Stimulated activated CD4-positive, alpha-beta T cell treated with anti-CD3 and anti-CD28 coated beads, Interleukin-1b, Interleukin-23, amount 100 ng/mL, for 24 hours (primary cell): ENCODE measurements around the gene PFKP.

Experiments
- DNase-seq, 4 experiments: peaks; one replicate each; pipeline ENCODE4 v3.0.0-alpha.2; 2020; ENCODE audit warnings: low read depth in 4 of 4, low spot score in 1 of 4

Gene PFKP

GRCh38 chr10:3111621-3112163, 44.3 kb downstream of the PFKP start:
- no peak for DNase-seq

GRCh38 chr10:3113343-3113720, 46.0 kb downstream of the PFKP start:
- DNase-seq: no peak

- no peak for DNase-seq
Measured at GRCh38 chr10:3115685-3116084, 48.3 kb downstream of the PFKP start.

- no peak for DNase-seq
Measured at GRCh38 chr10:3116508-3117100, 49.3 kb downstream of the PFKP start.

GRCh38 chr10:3117486-3117885, 50.1 kb downstream of the PFKP start:
- no peak for DNase-seq

- no peak for DNase-seq
Measured at GRCh38 chr10:3118641-3119091, 51.3 kb downstream of the PFKP start.

GRCh38 chr10:3119796-3120459, 52.6 kb downstream of the PFKP start:
- DNase-seq: no peak

GRCh38 chr10:3122034-3122433, 54.7 kb downstream of the PFKP start:
- no peak for DNase-seq

- DNase-seq: no peak
Measured at GRCh38 chr10:3122486-3123205, 55.3 kb downstream of the PFKP start.

- no peak for DNase-seq
Measured at GRCh38 chr10:3123571-3124411, 56.4 kb downstream of the PFKP start.

GRCh38 chr10:3124412-3125175, 57.2 kb downstream of the PFKP start:
- no peak for DNase-seq

GRCh38 chr10:3125527-3126170, 58.3 kb downstream of the PFKP start:
- no peak for DNase-seq

GRCh38 chr10:3126249-3126648, 58.9 kb downstream of the PFKP start:
- DNase-seq: no peak

- DNase-seq: no peak
Measured at GRCh38 chr10:3126741-3127346, 59.5 kb downstream of the PFKP start.

- no peak for DNase-seq
Measured at GRCh38 chr10:3127921-3128320, 60.6 kb downstream of the PFKP start.

- DNase-seq: no peak
Measured at GRCh38 chr10:3128379-3129130, 61.2 kb downstream of the PFKP start.

GRCh38 chr10:3129581-3130340, 62.4 kb downstream of the PFKP start:
- DNase-seq: no peak

- no peak for DNase-seq
Measured at GRCh38 chr10:3131098-3131497, 63.8 kb downstream of the PFKP start.
